ENCODE data around the gene GM2A.
"Not testable (repeated sequence)": the region's sequence is repeated elsewhere in the genome, so short reads cannot be mapped to it uniquely, and the experiment has no call there.

The GM2A gene

DNA sequence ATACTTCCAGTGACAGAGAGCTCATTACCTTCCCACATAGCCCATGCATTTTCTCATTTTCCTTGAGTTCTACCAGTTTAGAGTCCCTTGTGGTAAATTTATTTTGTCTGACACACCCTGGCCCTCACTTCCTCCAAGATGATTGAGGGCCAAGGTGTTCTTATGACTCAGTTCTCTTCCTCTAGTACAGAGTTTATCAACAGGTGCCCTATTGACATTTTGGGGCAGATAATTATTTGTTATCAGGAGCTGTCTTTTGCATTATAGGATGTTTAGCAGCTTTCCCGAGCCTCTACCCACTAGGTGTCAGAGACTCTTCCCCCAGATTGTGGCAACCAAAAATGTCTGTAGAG, 43.5 kb downstream of the GM2A start:
- Histone ChIP-seq H3K4me1 (ENCODE audit: control insufficient read depth, low read depth, low read length) (peaks cover 3% of the 10 kb centered on the region), H3K27ac (ENCODE audit: low read length) (no peak overlapping the region), H3K27me3 (ENCODE audit: control insufficient read depth, insufficient read depth, low read length) (no peaks in the 10 kb centered on the region), H3K9ac (ENCODE audit: low read length) (no peak overlapping the region), H3K4me3 (ENCODE audit: low read length) (no peak overlapping the region), H3K36me3 (ENCODE audit: control insufficient read depth, low read depth, low read length) (no peaks in the 10 kb centered on the region), H3K9me3 (ENCODE audit: control insufficient read depth, low read depth, low read length) (no peaks in the 10 kb centered on the region)

DNA sequence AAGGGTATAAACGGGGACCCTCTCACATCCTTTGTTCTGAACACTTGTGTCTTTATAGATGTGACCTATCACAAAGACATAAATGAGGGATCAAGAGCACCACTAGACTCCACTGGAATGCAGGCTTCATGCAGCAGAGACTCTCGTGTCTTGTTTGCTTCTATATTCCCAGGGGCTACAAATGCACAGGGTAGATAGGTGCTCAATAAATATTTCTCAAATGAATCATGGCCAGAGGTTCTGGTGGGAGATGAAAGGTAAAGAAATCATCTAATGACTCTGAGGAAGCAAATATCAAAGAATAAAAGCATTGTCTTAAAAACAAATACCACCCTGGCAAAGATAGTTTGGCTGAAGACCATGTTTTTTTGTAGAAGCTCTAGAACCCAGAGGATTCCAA, 44.0 kb downstream of the GM2A start:
- Histone ChIP-seq H3K4me3 (ENCODE audit: low read length) (no peak overlapping the region), H3K9me3 (ENCODE audit: control insufficient read depth, low read depth, low read length) (no peaks in the 10 kb centered on the region), H3K27ac (ENCODE audit: low read length) (no peak overlapping the region), H3K27me3 (ENCODE audit: control insufficient read depth, insufficient read depth, low read length) (no peaks in the 10 kb centered on the region), H3K9ac (ENCODE audit: low read length) (no peak overlapping the region), H3K4me1 (ENCODE audit: control insufficient read depth, low read depth, low read length) (peaks cover 3% of the 10 kb centered on the region), H3K36me3 (ENCODE audit: control insufficient read depth, low read depth, low read length) (no peaks in the 10 kb centered on the region)

GRCh38 chr5:151298063-151298855, 45.3 kb downstream of the GM2A start:
- H3K9me3 ChIP-seq (ENCODE audit: control insufficient read depth, low read depth, low read length): no peaks in the 10 kb centered on the region
- H3K4me1 ChIP-seq (ENCODE audit: control insufficient read depth, low read depth, low read length): peaks cover 3% of the 10 kb centered on the region
- no peaks in the 10 kb centered on the region for H3K27me3 ChIP-seq (ENCODE audit: control insufficient read depth, insufficient read depth, low read length)
- H3K27ac ChIP-seq (ENCODE audit: low read length): no peak overlapping the region
- H3K36me3 ChIP-seq (ENCODE audit: control insufficient read depth, low read depth, low read length): no peaks in the 10 kb centered on the region
- no peak overlapping the region for H3K4me3 ChIP-seq (ENCODE audit: low read length)
- H3K9ac ChIP-seq (ENCODE audit: low read length): no peak overlapping the region

GRCh38 chr5:151303666-151304065, 50.7 kb downstream of the GM2A start, which contains the start of gene SLC36A3:
Gene SLC36A3, minus strand, starts transcription at chr5:151303766. Its CDS starts 412 bp downstream, at chr5:151303354.
- no peak within 1 kb of the TSS for H3K9ac ChIP-seq (ENCODE audit: low read length)
- H3K27ac ChIP-seq (ENCODE audit: low read length): no peak within 1 kb of the TSS
- no peaks in the 10 kb centered on the region for H3K4me1 ChIP-seq (ENCODE audit: control insufficient read depth, low read depth, low read length)
- no peak within 1 kb of the TSS for H3K4me3 ChIP-seq (ENCODE audit: low read length)
- H3K27me3 ChIP-seq (ENCODE audit: control insufficient read depth, insufficient read depth, low read length): no peaks in the 10 kb centered on the region
- no peaks in the 10 kb centered on the region for H3K9me3 ChIP-seq (ENCODE audit: control insufficient read depth, low read depth, low read length)
- H3K36me3 ChIP-seq (ENCODE audit: control insufficient read depth, low read depth, low read length): no peaks in the 10 kb centered on the region

DNA sequence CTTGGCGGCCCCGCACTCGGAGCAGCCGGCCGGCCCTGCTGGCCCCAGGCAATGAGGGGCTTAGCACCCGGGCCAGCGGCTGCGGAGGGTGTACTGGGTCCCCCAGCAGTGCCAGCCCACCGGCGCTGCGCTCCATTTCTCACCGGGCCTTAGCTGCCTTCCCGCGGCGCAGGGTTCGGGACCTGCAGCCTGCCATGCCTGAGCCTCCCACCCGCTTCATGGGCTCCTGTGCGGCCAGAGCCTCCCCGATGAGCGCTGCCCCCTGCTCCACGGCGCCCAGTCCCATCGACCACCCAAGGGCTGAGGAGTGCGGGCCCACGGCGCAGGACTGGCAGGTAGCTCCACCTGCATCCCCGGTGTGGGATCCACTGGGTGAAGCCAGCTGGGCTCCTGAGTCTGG, 56.3 kb downstream of the GM2A start:
- H3K9me3 ChIP-seq (ENCODE audit: control insufficient read depth, low read depth, low read length): not testable (repeated sequence)

GRCh38 chr5:151309821-151310220, 56.8 kb downstream of the GM2A start:
- H3K9me3 ChIP-seq (ENCODE audit: control insufficient read depth, low read depth, low read length); H3K4me1 ChIP-seq (ENCODE audit: control insufficient read depth, low read depth, low read length); H3K27me3 ChIP-seq (ENCODE audit: control insufficient read depth, insufficient read depth, low read length); H3K27ac ChIP-seq (ENCODE audit: low read length); H3K4me3 ChIP-seq (ENCODE audit: low read length); H3K9ac ChIP-seq (ENCODE audit: low read length); H3K36me3 ChIP-seq (ENCODE audit: control insufficient read depth, low read depth, low read length): not testable (repeated sequence)

More for the DNA sequence above, 56.3 kb downstream of the GM2A start:
- not testable (repeated sequence) for H3K36me3 ChIP-seq (ENCODE audit: control insufficient read depth, low read depth, low read length); H3K4me1 ChIP-seq (ENCODE audit: control insufficient read depth, low read depth, low read length); H3K9ac ChIP-seq (ENCODE audit: low read length); H3K27me3 ChIP-seq (ENCODE audit: control insufficient read depth, insufficient read depth, low read length); H3K4me3 ChIP-seq (ENCODE audit: low read length); H3K27ac ChIP-seq (ENCODE audit: low read length)

GRCh38 chr5:151310932-151311331, 57.9 kb downstream of the GM2A start:
- no peak overlapping the region for H3K9ac ChIP-seq (ENCODE audit: low read length)
- no peak overlapping the region for H3K4me3 ChIP-seq (ENCODE audit: low read length)
- no peaks in the 10 kb centered on the region for H3K36me3 ChIP-seq (ENCODE audit: control insufficient read depth, low read depth, low read length)
- no peak overlapping the region for H3K27ac ChIP-seq (ENCODE audit: low read length)
- H3K27me3 ChIP-seq (ENCODE audit: control insufficient read depth, insufficient read depth, low read length): no peaks in the 10 kb centered on the region
- H3K4me1 ChIP-seq (ENCODE audit: control insufficient read depth, low read depth, low read length): no peaks in the 10 kb centered on the region
- no peaks in the 10 kb centered on the region for H3K9me3 ChIP-seq (ENCODE audit: control insufficient read depth, low read depth, low read length)

- H3K27me3 ChIP-seq (ENCODE audit: control insufficient read depth, insufficient read depth, low read length): no peaks in the 10 kb centered on the region
- no peaks in the 10 kb centered on the region for H3K4me1 ChIP-seq (ENCODE audit: control insufficient read depth, low read depth, low read length)
- no peaks in the 10 kb centered on the region for H3K9me3 ChIP-seq (ENCODE audit: control insufficient read depth, low read depth, low read length)
- no peak overlapping the region for H3K27ac ChIP-seq (ENCODE audit: low read length)
- H3K36me3 ChIP-seq (ENCODE audit: control insufficient read depth, low read depth, low read length): no peaks in the 10 kb centered on the region
- H3K4me3 ChIP-seq (ENCODE audit: low read length): no peak overlapping the region
- H3K9ac ChIP-seq (ENCODE audit: low read length): no peak overlapping the region
Observed at GRCh38 chr5:151312756-151313324, 59.9 kb downstream of the GM2A start.

- Histone ChIP-seq H3K27ac (ENCODE audit: low read length) (no peak overlapping the region), H3K4me3 (ENCODE audit: low read length) (no peak overlapping the region), H3K9ac (ENCODE audit: low read length) (no peak overlapping the region), H3K27me3 (ENCODE audit: control insufficient read depth, insufficient read depth, low read length) (no peaks in the 10 kb centered on the region), H3K9me3 (ENCODE audit: control insufficient read depth, low read depth, low read length) (no peaks in the 10 kb centered on the region), H3K36me3 (ENCODE audit: control insufficient read depth, low read depth, low read length) (no peaks in the 10 kb centered on the region), H3K4me1 (ENCODE audit: control insufficient read depth, low read depth, low read length) (no peaks in the 10 kb centered on the region)
Observed at GRCh38 chr5:151313357-151313756, 60.4 kb downstream of the GM2A start.

GRCh38 chr5:151315998-151316597, 63.1 kb downstream of the GM2A start:
- H3K27ac ChIP-seq (ENCODE audit: low read length): no peak overlapping the region
- H3K9ac ChIP-seq (ENCODE audit: low read length): no peak overlapping the region
- no peaks in the 10 kb centered on the region for H3K36me3 ChIP-seq (ENCODE audit: control insufficient read depth, low read depth, low read length)
- no peak overlapping the region for H3K4me3 ChIP-seq (ENCODE audit: low read length)
- no peaks in the 10 kb centered on the region for H3K4me1 ChIP-seq (ENCODE audit: control insufficient read depth, low read depth, low read length)
- no peaks in the 10 kb centered on the region for H3K27me3 ChIP-seq (ENCODE audit: control insufficient read depth, insufficient read depth, low read length)
- H3K9me3 ChIP-seq (ENCODE audit: control insufficient read depth, low read depth, low read length): no peaks in the 10 kb centered on the region

DNA sequence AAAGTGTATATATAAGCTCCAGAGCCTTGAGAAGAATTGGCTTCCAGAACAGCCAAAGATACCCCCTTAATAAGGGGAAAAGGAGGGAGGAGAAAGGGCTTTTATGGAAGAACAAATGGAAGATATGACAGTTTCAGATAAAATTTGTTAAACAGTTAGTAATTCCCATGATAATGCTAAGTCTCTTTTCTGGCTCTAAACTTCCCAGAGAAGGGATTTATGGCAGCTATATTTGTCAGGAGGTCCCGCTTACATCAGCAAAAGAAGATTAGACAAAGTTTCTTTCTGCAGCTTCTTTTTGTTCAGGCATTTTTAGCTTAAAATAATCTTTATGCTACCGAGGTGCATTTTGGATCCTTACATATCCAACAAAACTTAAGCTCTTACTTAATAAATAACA, 64.9 kb downstream of the GM2A start:
- Histone ChIP-seq H3K9me3 (ENCODE audit: control insufficient read depth, low read depth, low read length) (no peaks in the 10 kb centered on the region), H3K36me3 (ENCODE audit: control insufficient read depth, low read depth, low read length) (no peaks in the 10 kb centered on the region), H3K9ac (ENCODE audit: low read length) (no peak overlapping the region), H3K27me3 (ENCODE audit: control insufficient read depth, insufficient read depth, low read length) (no peaks in the 10 kb centered on the region), H3K4me1 (ENCODE audit: control insufficient read depth, low read depth, low read length) (no peaks in the 10 kb centered on the region), H3K4me3 (ENCODE audit: low read length) (no peak overlapping the region), H3K27ac (ENCODE audit: low read length) (no peak overlapping the region)

Data from iPS-18a (cell line).